IPS DF 6.9 (cell line): ENCODE measurements around the gene TAPBP.
A peak's percentile ranks its signal among the peaks of the same experiment; 100 is the strongest.
"Not testable (repeated sequence)": the region's sequence is repeated elsewhere in the genome, so short reads cannot be mapped to it uniquely, and the experiment has no call there.

Source experiments
- DNase-seq: peaks from one replicate; pipeline ENCODE4 v3.0.0-alpha.2; 2013; ENCODE audit warnings: low read depth, low spot score
- H3K27ac ChIP-seq: one replicate; pipeline ENCODE4 v1.5.1; 2013; ENCODE audit warnings: low read length, control low read depth
- H3K27me3 ChIP-seq: 2 replicates; pipeline ENCODE4 v1.6.1; 2013; ENCODE audit warnings: mild to moderate bottlenecking, low read length; ENCODE audit not compliant: control insufficient read depth, insufficient read depth
- H3K36me3 ChIP-seq: 2 replicates; pipeline ENCODE4 v1.6.1; 2013; ENCODE audit warnings: low read length; ENCODE audit not compliant: control insufficient read depth, insufficient read depth
- H3K4me1 ChIP-seq: 2 replicates; pipeline ENCODE4 v1.6.1; 2013; ENCODE audit warnings: low read length; ENCODE audit not compliant: control insufficient read depth, insufficient read depth
- H3K4me3 ChIP-seq: 2 replicates; pipeline ENCODE4 v1.5.1; 2013; ENCODE audit warnings: mild to moderate bottlenecking, low read length
- H3K9me3 ChIP-seq: 2 replicates; pipeline ENCODE4 v1.6.1; 2013; ENCODE audit warnings: low read length, inconsistent platforms; ENCODE audit not compliant: control insufficient read depth, insufficient read depth
- WGBS: extraction: QIAGEN DNeasy Blood & Tissue Kit; methylation state at CpG from one replicate; pipeline ENCODE4 v1.1.7; 2013; ENCODE audit warnings: mixed read lengths, missing lambda C conversion rate; ENCODE audit not compliant: insufficient read length, insufficient coverage; 5-methylcytosine and 5-hydroxymethylcytosine counted together

The TAPBP gene

GRCh38 chr6:33286946-33287914 is 26.6 kb downstream of the TAPBP start:
- H3K36me3 ChIP-seq, result peaks cover 18% of the 10 kb centered on the region
- H3K9me3 ChIP-seq, result no peaks in the 10 kb centered on the region; the same call in 1 of the 2 replicates
- H3K4me3 ChIP-seq, result no peak overlapping the region
- no peaks in the 10 kb centered on the region for H3K27me3 ChIP-seq
- DNase-seq, result no peak
- H3K4me1 ChIP-seq, result no peaks in the 10 kb centered on the region; the same call in 1 of the 2 replicates
- no peak overlapping the region for H3K27ac ChIP-seq
- no CpG with 5 or more reads among the region's 22 CpGs for WGBS

GRCh38 chr6:33285214-33285613 is 28.7 kb downstream of the TAPBP start:
- no CpG with 5 or more reads among the region's 4 CpGs for whole genome bisulfite sequencing
- H3K4me1 ChIP-seq, H3K27me3 ChIP-seq, H3K27ac ChIP-seq, H3K9me3 ChIP-seq, DNase-seq, H3K4me3 ChIP-seq: not testable (repeated sequence)
- H3K36me3 ChIP-seq, result peaks cover 12% of the 10 kb centered on the region

GRCh38 chr6:33280539-33280938 is 33.3 kb downstream of the TAPBP start:
- WGBS, result no CpG with 5 or more reads among the region's 6 CpGs

GRCh38 chr6:33279971-33280511 is 33.8 kb downstream of the TAPBP start:
- WGBS, result no CpG with 5 or more reads among the region's 5 CpGs
- Histone ChIP-seq H3K27me3 (no peaks in the 10 kb centered on the region), H3K4me3 (no peak overlapping the region), H3K36me3 (peaks cover 20% of the 10 kb centered on the region), H3K9me3 (no peaks in the 10 kb centered on the region), H3K27ac (no peak overlapping the region), H3K4me1 (peaks cover 1% of the 10 kb centered on the region; the same call in 1 of the 2 replicates)
- no peak for DNase-seq

More at GRCh38 chr6:33280539-33280938, 33.3 kb downstream of the TAPBP start:
- Histone ChIP-seq H3K27ac (no peak overlapping the region), H3K36me3 (peaks cover 20% of the 10 kb centered on the region), H3K27me3 (no peaks in the 10 kb centered on the region), H3K9me3 (no peaks in the 10 kb centered on the region), H3K4me3 (no peak overlapping the region), H3K4me1 (peaks cover 1% of the 10 kb centered on the region; the same call in 1 of the 2 replicates)
- no peak for DNase-seq

GRCh38 chr6:33279257-33279695 is 34.6 kb downstream of the TAPBP start:
- no peaks in the 10 kb centered on the region for H3K27me3 ChIP-seq
- H3K27ac ChIP-seq, result no peak overlapping the region
- peaks cover 20% of the 10 kb centered on the region for H3K36me3 ChIP-seq
- peaks cover 1% of the 10 kb centered on the region; the same call in 1 of the 2 replicates for H3K4me1 ChIP-seq
- no peaks in the 10 kb centered on the region for H3K9me3 ChIP-seq
- no peak for DNase-seq
- no CpG with 5 or more reads among the region's 13 CpGs for WGBS
- H3K4me3 ChIP-seq, result no peak overlapping the region

GRCh38 chr6:33278810-33279209 is 35.1 kb downstream of the TAPBP start:
- Histone ChIP-seq H3K4me3 (no peak overlapping the region), H3K27me3 (no peaks in the 10 kb centered on the region), H3K4me1 (peaks cover 1% of the 10 kb centered on the region; the same call in 1 of the 2 replicates), H3K9me3 (no peaks in the 10 kb centered on the region), H3K36me3 (peaks cover 24% of the 10 kb centered on the region), H3K27ac (no peak overlapping the region)
- no peak for DNase-seq
- no CpG with 5 or more reads among the region's 3 CpGs for WGBS

GRCh38 chr6:33278392-33278741 is 35.5 kb downstream of the TAPBP start:
- no peaks in the 10 kb centered on the region for H3K27me3 ChIP-seq
- H3K4me3 ChIP-seq, result no peak overlapping the region
- no peaks in the 10 kb centered on the region for H3K9me3 ChIP-seq
- WGBS, result no CpG with 5 or more reads among the region's 9 CpGs
- DNase-seq, result no peak
- H3K36me3 ChIP-seq, result peaks cover 24% of the 10 kb centered on the region
- H3K27ac ChIP-seq, result no peak overlapping the region
- H3K4me1 ChIP-seq, result peaks cover 1% of the 10 kb centered on the region; the same call in 1 of the 2 replicates

- Histone ChIP-seq H3K36me3 (peaks cover 24% of the 10 kb centered on the region), H3K27ac (no peak overlapping the region), H3K27me3 (no peaks in the 10 kb centered on the region), H3K9me3 (no peaks in the 10 kb centered on the region), H3K4me1 (peaks cover 1% of the 10 kb centered on the region; the same call in 1 of the 2 replicates), H3K4me3 (peak overlapping the region; percentile 41; the same call in 1 of the 2 replicates)
- WGBS, result no CpG with 5 or more reads among the region's 39 CpGs
- DNase-seq, result no peak
Observed at GRCh38 chr6:33277663-33278391, 36.1 kb downstream of the TAPBP start.

- Histone ChIP-seq H3K4me3 (peak within 1 kb of the TSS; percentile 41; the same call in 1 of the 2 replicates), H3K36me3 (peaks cover 24% of the 10 kb centered on the region), H3K4me1 (peaks cover 1% of the 10 kb centered on the region; the same call in 1 of the 2 replicates), H3K9me3 (no peaks in the 10 kb centered on the region), H3K27ac (no peak within 1 kb of the TSS), H3K27me3 (no peaks in the 10 kb centered on the region)
- no peak for DNase-seq
- no CpG with 5 or more reads among the region's 80 CpGs for WGBS
Observed at GRCh38 chr6:33276864-33277662, 36.8 kb downstream of the TAPBP start, which contains the start of gene B3GALT4. B3GALT4 (plus strand) TSS chr6:33277123; CDS start chr6:33277420, 297 bp downstream.
